ENCODE results near the gene YARS1.

DNA sequence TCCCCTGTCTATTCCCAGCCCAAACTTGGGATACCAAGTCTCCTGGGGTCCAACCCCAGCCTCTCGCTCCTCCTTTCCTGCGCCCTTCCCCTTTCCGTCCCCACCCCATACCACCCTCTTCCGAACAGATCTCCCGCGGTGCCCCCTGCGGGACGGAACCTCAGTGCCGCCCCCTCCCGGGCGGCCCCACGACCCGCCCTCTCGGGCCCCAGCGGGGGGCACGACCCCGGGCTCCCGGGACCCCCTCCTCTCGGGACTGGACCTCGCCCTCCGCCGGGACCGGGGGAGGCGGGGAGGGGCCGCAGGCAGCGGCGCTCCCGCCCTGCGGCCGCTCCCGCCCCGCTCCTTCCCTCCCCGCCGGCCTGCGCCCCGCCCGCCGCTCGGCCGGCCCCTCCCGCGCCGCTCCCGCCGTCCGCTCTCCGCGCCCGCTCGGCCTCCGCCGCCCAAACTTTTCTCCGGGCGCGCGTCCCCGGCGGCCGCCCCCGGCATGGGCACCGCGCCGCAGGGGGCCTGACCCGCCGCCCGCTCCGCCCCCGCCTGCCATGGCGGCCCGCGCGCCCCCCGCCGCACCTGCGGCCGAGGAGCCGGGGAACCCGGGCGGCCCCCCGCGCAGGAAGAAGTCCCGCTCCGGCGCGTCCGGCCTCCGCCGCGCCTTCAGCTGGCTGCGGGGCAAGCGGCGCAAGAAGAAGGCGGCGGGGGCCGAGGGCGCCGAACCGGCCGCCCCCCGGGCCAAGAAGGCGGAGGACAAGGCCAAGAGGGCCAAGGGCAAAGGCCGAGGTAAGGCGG lies 75.6 kb downstream of the YARS1 start:
- no peak for TF ChIP-seq POLR2A (IDR thresholded peaks at IDR 0.05; ENCODE audit: low read length)
- TF ChIP-seq GATA1 (IDR thresholded peaks at IDR 0.05; ENCODE audit: low read depth, low read length), result no peak
